ENCODE data around the gene DGKI. TPM values are rescaled to one million over a fixed set of nuclear protein-coding genes. Genes with fewer than 3 reads are reported as not detected.

DGKI gene
- total RNA-seq, result 1.1 and 1.3 TPM in 2 replicates

GRCh38 chr7:137846827-137847567 lies at the start of gene DGKI:
DGKI (minus strand) TSS chr7:137846974.

GRCh38 chr7:137343281-137343841 lies 503.4 kb downstream of the DGKI start, which contains the start of gene PTN:
PTN (minus strand) TSS chr7:137343733; CDS start chr7:137254973, 88,760 bp downstream.

Other genes with a start within 250 kb of the DGKI start
- gene CREB3L2, start 155.1 kb upstream of the DGKI start, total RNA-seq, result 43.1 and 47.5 TPM in 2 replicates
- gene AKR1D1, start 229.5 kb upstream of the DGKI start, total RNA-seq, result not detected in 2 replicates